ENCODE results near the gene RMDN2. TPM values are rescaled to one million over a fixed set of nuclear protein-coding genes. Genes with fewer than 3 reads are reported as not detected.
"Not testable (repeated sequence)": the region's sequence is repeated elsewhere in the genome, so short reads cannot be mapped to it uniquely, and the experiment has no call there.

The RMDN2 gene
- polyA plus RNA-seq, 1 experiment, result 5.7 TPM

GRCh38 chr2:38000485-38001222 lies 75.6 kb downstream of the RMDN2 start:
- DNase-seq (ENCODE audit: low read depth, low spot score), result no peak
- Histone ChIP-seq H3K9me3 (ENCODE audit: control insufficient read depth, insufficient read depth, low read length) (no peaks in the 10 kb centered on the region), H3K4me3 (ENCODE audit: low read depth, low read length) (no peak overlapping the region), H3K27me3 (ENCODE audit: control insufficient read depth, insufficient read depth, low read length) (no peaks in the 10 kb centered on the region), H3K27ac (ENCODE audit: low read depth, low read length) (no peak overlapping the region)
- ChIA-PET CTCF (interaction anchor here (1.2 kb wide), 1 partner anchor 8 kb away, joined by 3 read pairs; no protein-coding TSS in a partner anchor), POLR2A (no interaction called here)
- no peak for TF ChIP-seq CTCF (IDR thresholded peaks at IDR 0.05; ENCODE audit: low read depth, low read length)

- H3K27ac ChIP-seq (ENCODE audit: low read depth, low read length); POLR2A ChIA-PET; CTCF ChIA-PET; H3K27me3 ChIP-seq (ENCODE audit: control insufficient read depth, insufficient read depth, low read length); H3K4me3 ChIP-seq (ENCODE audit: low read depth, low read length); DNase-seq (ENCODE audit: low read depth, low spot score); H3K9me3 ChIP-seq (ENCODE audit: control insufficient read depth, insufficient read depth, low read length): not testable (repeated sequence)
Measured at GRCh38 chr2:38010187-38010586, 85.1 kb downstream of the RMDN2 start.

GRCh38 chr2:38010995-38011394 lies 85.9 kb downstream of the RMDN2 start:
- Histone ChIP-seq H3K4me3 (ENCODE audit: low read depth, low read length) (no peak overlapping the region), H3K27ac (ENCODE audit: low read depth, low read length) (no peak overlapping the region), H3K9me3 (ENCODE audit: control insufficient read depth, insufficient read depth, low read length) (no peaks in the 10 kb centered on the region), H3K27me3 (ENCODE audit: control insufficient read depth, insufficient read depth, low read length) (no peaks in the 10 kb centered on the region)
- POLR2A ChIA-PET, result no interaction called here
- CTCF ChIA-PET, result no interaction called here
- DNase-seq (ENCODE audit: low read depth, low spot score), result no peak
- no peak for TF ChIP-seq CTCF (IDR thresholded peaks at IDR 0.05; ENCODE audit: low read depth, low read length)

- ChIA-PET CTCF (interaction anchor here (0.9 to 1.5 kb wide), 2 partner anchors 15 to 20 kb away, joined by 3 to 12 read pairs; no protein-coding TSS in a partner anchor), POLR2A (no interaction called here)
- no peak for TF ChIP-seq CTCF (IDR thresholded peaks at IDR 0.05; ENCODE audit: low read depth, low read length)
- Histone ChIP-seq H3K27ac (ENCODE audit: low read depth, low read length) (no peak overlapping the region), H3K4me3 (ENCODE audit: low read depth, low read length) (no peak overlapping the region), H3K27me3 (ENCODE audit: control insufficient read depth, insufficient read depth, low read length) (no peaks in the 10 kb centered on the region), H3K9me3 (ENCODE audit: control insufficient read depth, insufficient read depth, low read length) (no peaks in the 10 kb centered on the region)
- no peak for DNase-seq (ENCODE audit: low read depth, low spot score)
Measured at GRCh38 chr2:38013158-38013752, 88.2 kb downstream of the RMDN2 start.

GRCh38 chr2:38016219-38016618 lies 91.1 kb downstream of the RMDN2 start:
- Histone ChIP-seq H3K27ac (ENCODE audit: low read depth, low read length) (no peak overlapping the region), H3K4me3 (ENCODE audit: low read depth, low read length) (no peak overlapping the region), H3K9me3 (ENCODE audit: control insufficient read depth, insufficient read depth, low read length) (peaks cover 3% of the 10 kb centered on the region; the same call in 1 of the 2 replicates), H3K27me3 (ENCODE audit: control insufficient read depth, insufficient read depth, low read length) (no peaks in the 10 kb centered on the region)
- ChIA-PET CTCF (no interaction called here), POLR2A (interaction anchor here (0.6 kb wide), 1 partner anchor 23 kb away, joined by 3 read pairs; no protein-coding TSS in a partner anchor)
- DNase-seq (ENCODE audit: low read depth, low spot score), result no peak
- TF ChIP-seq CTCF (IDR thresholded peaks at IDR 0.05; ENCODE audit: low read depth, low read length), result no peak

Measured in AG04450 (cell line).